Panc1 (cell line): ENCODE results near the gene SLC9A3. TPM values are rescaled to one million over a fixed set of nuclear protein-coding genes. Genes with fewer than 3 reads are reported as not detected.

Experiments used
- ATAC-seq: fragments of 200-7000 bp; cut with Tn5 transposase; 2 replicates; pipeline ENCODE4 v1.9.1; 2020; ENCODE audit warnings: mild to moderate bottlenecking, moderate library complexity
- BruUV-seq: library from RNA; stranded (reverse); fragments of 400-500 nt; replicated peaks from 2 replicates; lab custom pipeline; 2021; lab: Mats Ljungman, UMichigan
- CTCF ChIA-PET: fragments of 300-600 bp; sonication (Branson Sonifier 250); formaldehyde crosslinking; loops from one replicate; lab custom pipeline; 2022; ENCODE audit warnings: antibody characterized with exemption; lab: Charles Lee
- POLR2A ChIA-PET: fragments of 300-600 bp; sonication (Branson Sonifier 250); formaldehyde crosslinking; loops from one replicate; lab custom pipeline; 2022; ENCODE audit warnings: antibody characterized with exemption; lab: Charles Lee
- DNase-seq: peaks from one replicate; pipeline ENCODE4 v3.0.0-alpha.2; 2010; ENCODE audit warnings: low read depth, low spot score
- H3K27ac ChIP-seq: 2 replicates; pipeline ENCODE4 v1.5.1; 2011; ENCODE audit warnings: mild to moderate bottlenecking, low read length, inconsistent platforms
- H3K27me3 ChIP-seq: fragments of 200-500 bp; sonication (Bioruptor generic); 2 replicates; pipeline ENCODE4 v1.6.0; 2014; ENCODE audit warnings: low read length, inconsistent platforms; ENCODE audit not compliant: control insufficient read depth, insufficient read depth
- H3K36me3 ChIP-seq: fragments of 200-500 bp; sonication (Bioruptor generic); 2 replicates; pipeline ENCODE4 v1.5.1; 2014; ENCODE audit warnings: inconsistent platforms, mild to moderate bottlenecking, low read length, moderate library complexity; ENCODE audit not compliant: control insufficient read depth, insufficient read depth
- H3K4me1 ChIP-seq: 2 replicates; pipeline ENCODE4 v1.5.1; 2011; ENCODE audit warnings: inconsistent platforms, mild to moderate bottlenecking, low read length, moderate library complexity; ENCODE audit not compliant: control insufficient read depth, insufficient read depth
- H3K4me3 ChIP-seq, 2 experiments: 2 replicates each; pipeline ENCODE4 v1.5.1; 2011 to 2012; ENCODE audit warnings: low read depth in 2 of 2, low read length in 2 of 2, mild to moderate bottlenecking in 2 of 2, inconsistent platforms in 1 of 2, moderate library complexity in 1 of 2
- H3K9me3 ChIP-seq: fragments of 200-500 bp; sonication (Bioruptor generic); 2 replicates; pipeline ENCODE4 v1.5.1; 2014; ENCODE audit warnings: low read depth, mild to moderate bottlenecking, inconsistent platforms, low read length, moderate library complexity; ENCODE audit not compliant: control insufficient read depth, insufficient read depth
- POLR2AphosphoS5 ChIP-seq: IDR thresholded peaks from 2 replicates; pipeline ENCODE4 v1.6.1; 2012; ENCODE audit warnings: mild to moderate bottlenecking, low read depth, low read length, moderate library complexity
- REST ChIP-seq, 2 experiments: IDR thresholded peaks; 2 replicates each; pipeline ENCODE4 v1.6.1; 2011 to 2012; ENCODE audit warnings: low read depth in 2 of 2, control low read depth in 1 of 2, low read length in 1 of 2, mild to moderate bottlenecking in 1 of 2, moderate library complexity in 1 of 2; ENCODE audit not compliant: insufficient read depth in 1 of 2
- SIN3A ChIP-seq: IDR thresholded peaks from 2 replicates; pipeline ENCODE4 v1.6.1; 2012; ENCODE audit warnings: low read depth, mild to moderate bottlenecking, low read length, moderate library complexity, borderline replicate concordance; ENCODE audit not compliant: insufficient read depth
- TCF7L2 ChIP-seq: IDR thresholded peaks from 2 replicates; pipeline ENCODE4 v1.6.1; 2011; ENCODE audit warnings: mild to moderate bottlenecking, low read depth, low read length, inconsistent platforms
- in situ Hi-C: cut with HindIII; loops from 2 replicates; pipeline ENCODE4 v1.10.0; 2016; ENCODE audit warnings: low sequenced_read_pairs, low pct_unique_long_range_greater_than_20kb
- intact Hi-C: fragments of 100-400 bp; cut with micrococcal nuclease; formaldehyde crosslinking; loops from one replicate; pipeline ENCODE4 v1.10.0; 2022; ENCODE audit not compliant: unreplicated experiment
- total RNA-seq: library from RNA; stranded (reverse); gene quantifications from one replicate; pipeline ENCODE4 v1.2.1, GENCODE V29; 2021; ENCODE audit not compliant: unreplicated experiment
- TF ChIP-seq, protein P1 (sequence below): fragments of 450-650 bp; IDR thresholded peaks from 2 replicates; pipeline ENCODE4 v1.5.1; 2017; ENCODE audit warnings: mild to moderate bottlenecking

Gene SLC9A3
- total RNA-seq, 1 experiment from 2014 or later = 2.0 TPM

- peaks cover 6% of the 10 kb centered on the region; the same call in 1 of the 2 replicates for H3K9me3 ChIP-seq
- CTCF ChIA-PET = interaction anchor here (0.5 kb wide), 1 partner anchor 33 kb away, joined by 3 read pairs; no protein-coding TSS in a partner anchor
- no peak for DNase-seq
- BruUV-seq = no TSS peak
- H3K4me1 ChIP-seq = no peaks in the 10 kb centered on the region
- POLR2A ChIA-PET = no interaction called here
- H3K27ac ChIP-seq = no peak overlapping the region
- TF ChIP-seq TCF7L2 (no peak), SIN3A (no peak), REST (IDR thresholded peaks at IDR 0.05; ENCODE audit: insufficient read depth in 1 of 2, low read depth in 2 of 2, low read length in 1 of 2) (no peak), POLR2AphosphoS5 (no peak)
- TF ChIP-seq, protein P1, sequence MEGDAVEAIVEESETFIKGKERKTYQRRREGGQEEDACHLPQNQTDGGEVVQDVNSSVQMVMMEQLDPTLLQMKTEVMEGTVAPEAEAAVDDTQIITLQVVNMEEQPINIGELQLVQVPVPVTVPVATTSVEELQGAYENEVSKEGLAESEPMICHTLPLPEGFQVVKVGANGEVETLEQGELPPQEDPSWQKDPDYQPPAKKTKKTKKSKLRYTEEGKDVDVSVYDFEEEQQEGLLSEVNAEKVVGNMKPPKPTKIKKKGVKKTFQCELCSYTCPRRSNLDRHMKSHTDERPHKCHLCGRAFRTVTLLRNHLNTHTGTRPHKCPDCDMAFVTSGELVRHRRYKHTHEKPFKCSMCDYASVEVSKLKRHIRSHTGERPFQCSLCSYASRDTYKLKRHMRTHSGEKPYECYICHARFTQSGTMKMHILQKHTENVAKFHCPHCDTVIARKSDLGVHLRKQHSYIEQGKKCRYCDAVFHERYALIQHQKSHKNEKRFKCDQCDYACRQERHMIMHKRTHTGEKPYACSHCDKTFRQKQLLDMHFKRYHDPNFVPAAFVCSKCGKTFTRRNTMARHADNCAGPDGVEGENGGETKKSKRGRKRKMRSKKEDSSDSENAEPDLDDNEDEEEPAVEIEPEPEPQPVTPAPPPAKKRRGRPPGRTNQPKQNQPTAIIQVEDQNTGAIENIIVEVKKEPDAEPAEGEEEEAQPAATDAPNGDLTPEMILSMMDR = no peak
- H3K27me3 ChIP-seq = no peaks in the 10 kb centered on the region
- ATAC-seq = no peak
- intact Hi-C loops (no loop called here), in situ Hi-C loops (no loop called here)
- H3K36me3 ChIP-seq = no peaks in the 10 kb centered on the region
- H3K4me3 ChIP-seq = no peak overlapping the region
These were observed 47.5 kb upstream of the SLC9A3 start for GRCh38 chr5:571791-572190.

- Histone ChIP-seq H3K27me3 (no peaks in the 10 kb centered on the region), H3K9me3 (0 out of 2 replicates have a peak, but pooled peaks cover 3% of the 10 kb centered on the region), H3K4me3 (no peak overlapping the region), H3K36me3 (no peaks in the 10 kb centered on the region), H3K27ac (no peak overlapping the region), H3K4me1 (no peaks in the 10 kb centered on the region)
- no peak for DNase-seq
- ChIA-PET CTCF (no interaction called here), POLR2A (no interaction called here)
- BruUV-seq = no TSS peak
- in situ Hi-C loops (no loop called here), intact Hi-C loops (no loop called here)
- ATAC-seq = no peak
- TF ChIP-seq, protein P1 = no peak
- TF ChIP-seq POLR2AphosphoS5 (no peak), SIN3A (no peak), TCF7L2 (no peak), REST (IDR thresholded peaks at IDR 0.05; ENCODE audit: insufficient read depth in 1 of 2, low read depth in 2 of 2, low read length in 1 of 2) (no peak)
These were observed 46.6 kb upstream of the SLC9A3 start for GRCh38 chr5:570886-571285.
